Measurements from ENCODE around the gene MSI2. TPM values are rescaled to one million over a fixed set of nuclear protein-coding genes. Genes with fewer than 3 reads are reported as not detected.

The MSI2 gene
- total RNA-seq, 1 donor from 2014 or later = 23.1 TPM

DNA sequence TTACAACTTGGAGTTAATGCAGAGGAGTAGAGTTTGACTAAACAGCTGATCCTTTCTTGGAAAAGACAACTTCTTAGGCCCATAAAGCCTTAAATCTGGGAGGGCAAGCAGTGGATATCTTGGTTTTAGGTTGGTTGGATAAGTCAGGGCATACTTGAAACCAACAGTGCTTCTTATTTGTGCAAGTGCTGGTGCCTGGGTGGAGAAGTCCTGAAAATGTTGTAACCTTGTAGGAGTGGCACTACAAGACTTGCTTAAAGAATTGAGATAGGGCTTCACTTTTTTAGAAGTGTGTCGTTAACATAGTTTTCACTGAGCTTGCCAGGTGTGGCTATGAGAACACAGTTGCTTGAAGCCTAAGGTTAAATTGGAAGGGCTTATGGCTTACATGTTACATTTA, 6.2 kb downstream of the MSI2 start:
- no peak for TF ChIP-seq CTCF (IDR thresholded peaks at IDR 0.05)
- Mint-ChIP-seq H3K9me3 (ENCODE audit: low read depth) (no peaks in the 10 kb centered on the region), H3K36me3 (ENCODE audit: low read depth) (peaks cover 14% of the 10 kb centered on the region), H3K4me1 (ENCODE audit: low read depth) (peaks cover 16% of the 10 kb centered on the region), H3K27ac (ENCODE audit: unreplicated experiment) (no peak overlapping the region), H3K27me3 (ENCODE audit: low read depth) (no peaks in the 10 kb centered on the region), H3K4me3 (ENCODE audit: unreplicated experiment) (no peak overlapping the region)
- no peak for DNase-seq (ENCODE audit: low spot score)

DNA sequence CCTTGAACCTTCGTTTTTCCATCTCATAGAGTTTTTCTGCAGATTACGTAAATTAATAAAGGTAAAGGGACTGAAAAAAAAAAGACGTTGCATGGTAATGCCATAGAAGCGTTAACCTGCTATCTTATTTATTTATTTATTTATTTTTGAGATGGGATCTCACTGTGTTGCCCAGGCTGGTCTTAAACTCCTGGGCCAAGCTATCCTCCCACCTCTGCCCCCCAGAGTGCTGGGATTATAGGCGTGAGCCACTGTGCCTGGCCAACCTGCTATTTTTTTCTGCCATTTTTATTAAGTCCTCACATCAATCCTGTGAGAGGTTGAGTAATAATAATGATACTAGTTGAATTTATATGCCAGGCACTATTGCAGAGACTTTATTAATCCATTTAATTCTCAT, 7.9 kb downstream of the MSI2 start:
- no peak overlapping the region for H3K4me3 Mint-ChIP-seq (ENCODE audit: unreplicated experiment)
- peaks cover 18% of the 10 kb centered on the region for H3K36me3 Mint-ChIP-seq (ENCODE audit: low read depth)
- no peaks in the 10 kb centered on the region for H3K9me3 Mint-ChIP-seq (ENCODE audit: low read depth)
- peaks cover 3% of the 10 kb centered on the region for H3K4me1 Mint-ChIP-seq (ENCODE audit: low read depth)
- no peak for TF ChIP-seq CTCF (IDR thresholded peaks at IDR 0.05)
- H3K27ac Mint-ChIP-seq (ENCODE audit: unreplicated experiment) = no peak overlapping the region
- no peaks in the 10 kb centered on the region for H3K27me3 Mint-ChIP-seq (ENCODE audit: low read depth)
- DNase-seq (ENCODE audit: low spot score) = no peak

DNA sequence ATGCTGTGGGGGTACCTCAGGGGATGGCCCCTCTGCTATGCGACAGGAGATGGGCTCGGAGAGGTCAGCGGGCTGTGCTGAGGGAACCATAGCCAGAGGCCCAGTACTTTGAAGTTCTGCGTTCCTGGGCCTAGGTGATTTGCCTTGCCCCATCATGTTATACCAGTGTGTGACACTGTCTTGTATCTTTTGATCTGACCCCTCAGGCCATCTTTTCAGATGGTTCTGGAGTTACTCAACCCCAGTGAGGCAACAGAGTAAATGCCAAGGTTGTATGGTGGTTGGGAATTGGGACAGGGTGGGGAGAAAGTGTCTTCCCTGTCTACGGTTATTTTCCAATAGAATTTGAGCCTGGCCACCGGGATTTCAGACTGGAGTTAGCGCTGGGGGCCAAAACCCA, 8.5 kb downstream of the MSI2 start:
- Mint-ChIP-seq H3K27ac (ENCODE audit: unreplicated experiment) (no peak overlapping the region), H3K4me1 (ENCODE audit: low read depth) (peaks cover 3% of the 10 kb centered on the region), H3K9me3 (ENCODE audit: low read depth) (no peaks in the 10 kb centered on the region), H3K4me3 (ENCODE audit: unreplicated experiment) (no peak overlapping the region), H3K27me3 (ENCODE audit: low read depth) (no peaks in the 10 kb centered on the region), H3K36me3 (ENCODE audit: low read depth) (peaks cover 22% of the 10 kb centered on the region)
- DNase-seq (ENCODE audit: low spot score) = no peak
- no peak for TF ChIP-seq CTCF (IDR thresholded peaks at IDR 0.05)

DNA sequence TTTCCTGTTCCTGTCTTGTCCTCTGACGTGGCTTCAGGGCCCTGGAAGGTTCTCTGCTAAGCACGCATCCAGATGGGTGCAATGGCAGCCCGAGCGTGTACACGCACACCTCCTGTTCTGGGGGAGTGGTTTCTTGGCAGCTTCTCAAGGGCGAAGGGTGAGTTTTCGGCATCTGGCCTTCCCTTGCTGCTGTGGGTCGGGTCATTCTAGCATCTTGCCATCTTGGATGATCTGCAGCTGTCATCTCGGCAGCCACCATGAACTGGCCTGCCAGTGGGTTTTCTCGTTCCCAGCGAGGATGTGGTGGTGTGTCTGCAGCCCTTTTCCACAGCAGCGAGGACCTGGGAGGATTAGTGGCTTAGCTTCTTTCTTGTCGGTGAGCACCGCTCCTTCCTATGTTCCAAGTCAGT, 10.6 kb downstream of the MSI2 start:
- Mint-ChIP-seq H3K27me3 (ENCODE audit: low read depth) (no peaks in the 10 kb centered on the region), H3K36me3 (ENCODE audit: low read depth) (peaks cover 19% of the 10 kb centered on the region)

DNA sequence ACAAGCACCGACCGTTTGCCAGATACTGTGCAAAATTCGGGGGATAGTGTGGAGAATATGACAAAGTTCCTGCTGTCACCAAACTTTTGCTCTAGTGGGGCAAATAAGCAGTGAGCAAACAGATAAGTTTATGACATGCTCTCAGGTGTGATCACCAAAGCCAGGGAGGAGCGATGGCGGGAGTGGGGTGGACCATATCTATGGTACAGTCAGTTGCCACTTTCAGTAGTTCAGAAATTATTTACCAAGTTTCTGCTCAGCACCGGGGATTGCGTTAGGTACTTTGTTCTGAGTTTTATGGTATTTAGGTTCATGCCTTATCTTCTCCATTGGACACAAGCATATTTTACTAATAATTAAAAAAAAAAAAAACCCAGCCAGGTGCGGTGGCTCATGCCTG, 11.9 kb downstream of the MSI2 start:
- no peak overlapping the region for H3K4me3 Mint-ChIP-seq (ENCODE audit: unreplicated experiment)
- no peak for DNase-seq (ENCODE audit: low spot score)
- peaks cover 4% of the 10 kb centered on the region for H3K4me1 Mint-ChIP-seq (ENCODE audit: low read depth)
- H3K36me3 Mint-ChIP-seq (ENCODE audit: low read depth) = peaks cover 20% of the 10 kb centered on the region
- H3K9me3 Mint-ChIP-seq (ENCODE audit: low read depth) = no peaks in the 10 kb centered on the region
- no peak overlapping the region for H3K27ac Mint-ChIP-seq (ENCODE audit: unreplicated experiment)
- TF ChIP-seq CTCF (IDR thresholded peaks at IDR 0.05) = no peak
- no peaks in the 10 kb centered on the region for H3K27me3 Mint-ChIP-seq (ENCODE audit: low read depth)

More for the DNA sequence above, 10.6 kb downstream of the MSI2 start:
- Mint-ChIP-seq H3K4me3 (ENCODE audit: unreplicated experiment) (no peak overlapping the region), H3K27ac (ENCODE audit: unreplicated experiment) (no peak overlapping the region), H3K4me1 (ENCODE audit: low read depth) (peaks cover 4% of the 10 kb centered on the region), H3K9me3 (ENCODE audit: low read depth) (no peaks in the 10 kb centered on the region)
- TF ChIP-seq CTCF (IDR thresholded peaks at IDR 0.05) = no peak
- DNase-seq (ENCODE audit: low spot score) = no peak

Data from chondrocyte (in vitro differentiated cells).